Small intestine (tissue), 7 donors: ENCODE data around the gene KDSR. TPM values are rescaled to one million over a fixed set of nuclear protein-coding genes. Genes with fewer than 3 reads are reported as not detected.

Experiments
- DNase-seq, 2 donors: peaks; one replicate each; pipeline versions ENCODE4 v3.0.0 to v3.0.0-alpha.2; 2013
- FAIRE-seq: peaks from 2 replicates; lab custom pipeline; 2012; peaks lifted over from hg19 to GRCh38; lab: Jason Lieb, UNC
- H3K27ac ChIP-seq, 3 donors: one replicate each; pipeline ENCODE4 v1.5.1; 2013; ENCODE audit warnings: low read length in 2 of 3, mild to moderate bottlenecking in 2 of 3, control low read depth in 1 of 3, inconsistent platforms in 1 of 3, low read depth in 1 of 3, moderate library complexity in 1 of 3
- H3K27me3 ChIP-seq, 3 donors: one replicate each; pipeline ENCODE4 v1.6.1; 2013; ENCODE audit warnings: low read length in 3 of 3, inconsistent platforms in 1 of 3; ENCODE audit not compliant: control insufficient read depth in 3 of 3, insufficient read depth in 3 of 3
- H3K36me3 ChIP-seq, 3 donors: one replicate each; pipeline ENCODE4 v1.6.1; 2013; ENCODE audit warnings: low read length in 3 of 3, inconsistent platforms in 1 of 3, low read depth in 1 of 3, mild to moderate bottlenecking in 1 of 3, moderate library complexity in 1 of 3; ENCODE audit not compliant: control insufficient read depth in 3 of 3, insufficient read depth in 2 of 3
- H3K4me1 ChIP-seq, 3 donors: one replicate each; pipeline ENCODE4 v1.6.1; 2013; ENCODE audit warnings: low read length in 2 of 3, inconsistent platforms in 1 of 3, low read depth in 1 of 3, mild to moderate bottlenecking in 1 of 3, moderate library complexity in 1 of 3; ENCODE audit not compliant: control insufficient read depth in 3 of 3, insufficient read depth in 2 of 3
- H3K4me3 ChIP-seq, 3 donors: one replicate each; pipeline ENCODE4 v1.5.1; 2013; ENCODE audit warnings: low read length in 3 of 3, control low read depth in 1 of 3, inconsistent platforms in 1 of 3, low read depth in 1 of 3, mild to moderate bottlenecking in 1 of 3, moderate library complexity in 1 of 3
- H3K9me3 ChIP-seq, 2 donors: one replicate each; pipeline ENCODE4 v1.6.1; 2013; ENCODE audit warnings: low read depth in 1 of 2, low read length in 1 of 2; ENCODE audit not compliant: control insufficient read depth in 2 of 2, insufficient read depth in 1 of 2
- WGBS, 3 donors: extraction: QIAGEN DNeasy Blood & Tissue Kit; methylation state at CpG; one replicate each; pipeline ENCODE4 v1.1.7; 2013; 5-methylcytosine and 5-hydroxymethylcytosine counted together
- polyA plus RNA-seq, 4 donors: library from polyadenylated mRNA; stranded (reverse) in 3 of 4; unstranded in 1 of 4; fragments of 200-250 nt in 3 of 4; fragments of 120-200 nt in 1 of 4; gene quantifications; one replicate each; pipeline versions ENCODE4 v1.2.1 to v1.2.3, GENCODE V29; 2013
- donor health status: healthy with polysubstance abuse.
- donor health status: control.
- donor health status: control.
- donor health status: Bipolar disorder and iron deficiency.
- donor health status: healthy.

The KDSR gene
- polyA plus RNA-seq, 4 donors, result 5.8 to 40.6 (median 16.2) TPM

- 1 to 3% (median 2%) methylated on average over 54 to 66 of the region's 66 CpGs for WGBS, 3 donors
- H3K27me3 ChIP-seq, result no peaks in the 10 kb centered on the region
- no peaks in the 10 kb centered on the region for H3K36me3 ChIP-seq
- H3K27ac ChIP-seq, result peak overlapping the region in 2 of 3 donors; percentile 41 to 44
- H3K4me3 ChIP-seq, result peak overlapping the region; percentile 85 to 94 (median 91)
- H3K4me1 ChIP-seq, result peaks cover 0 to 18% (median 16%) of the 10 kb centered on the region in 3 donors
- no peaks in the 10 kb centered on the region for H3K9me3 ChIP-seq
- FAIRE-seq (no peak), DNase-seq (peak; percentile 75)
These were observed 48.8 kb downstream of the KDSR start for GRCh38 chr18:63317982-63318888.

DNA sequence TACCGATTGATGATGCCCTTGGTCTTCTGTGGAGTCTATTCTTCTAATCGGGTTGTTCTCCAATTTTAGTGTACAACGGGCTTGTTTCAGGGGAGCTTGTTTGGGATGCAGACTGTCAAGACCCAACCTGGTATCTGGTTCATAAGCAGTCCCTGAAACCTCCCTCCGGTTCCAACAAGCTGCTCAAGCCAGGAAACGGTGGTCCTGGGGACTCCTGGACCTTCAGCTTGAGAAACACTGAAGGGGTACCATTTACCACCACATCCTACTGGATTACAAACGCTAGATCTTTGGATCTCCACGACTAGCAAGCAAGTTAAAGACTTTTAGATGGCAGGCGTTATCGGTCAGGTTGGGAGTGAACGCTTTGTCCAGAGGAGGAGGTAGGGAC lies 49.5 kb downstream of the KDSR start:
- H3K4me3 ChIP-seq, result peak overlapping the region; percentile 85 to 94 (median 91)
- H3K9me3 ChIP-seq, result no peaks in the 10 kb centered on the region
- H3K27me3 ChIP-seq, result no peaks in the 10 kb centered on the region
- no peaks in the 10 kb centered on the region for H3K36me3 ChIP-seq
- WGBS, 3 donors, result 47 to 56% (median 50%) methylated on average over 10 of the region's 10 CpGs
- peaks cover 0 to 17% (median 13%) of the 10 kb centered on the region in 3 donors for H3K4me1 ChIP-seq
- H3K27ac ChIP-seq, result peak overlapping the region in 1 of 3 donors; percentile 41
- no peak for FAIRE-seq
- no peak for DNase-seq

GRCh38 chr18:63316612-63317555 lies 50.1 kb downstream of the KDSR start:
- Histone ChIP-seq H3K4me1 (peaks cover 0 to 14% (median 11%) of the 10 kb centered on the region in 3 donors), H3K27me3 (no peaks in the 10 kb centered on the region), H3K4me3 (peak overlapping the region in 2 of 3 donors; percentile 85 to 91), H3K27ac (no peak overlapping the region), H3K36me3 (no peaks in the 10 kb centered on the region), H3K9me3 (no peaks in the 10 kb centered on the region)
- 38 to 59% (median 49%) methylated on average over 4 of the region's 4 CpGs for WGBS, 3 donors
- FAIRE-seq (peak; percentile 55), DNase-seq (peak in 1 of 2 donors; percentile 19)

GRCh38 chr18:63315876-63316275 lies 51.1 kb downstream of the KDSR start:
- Histone ChIP-seq H3K27ac (no peak overlapping the region), H3K4me3 (no peak overlapping the region), H3K4me1 (peaks cover 0 to 11% (median 10%) of the 10 kb centered on the region in 3 donors), H3K27me3 (no peaks in the 10 kb centered on the region), H3K9me3 (no peaks in the 10 kb centered on the region), H3K36me3 (no peaks in the 10 kb centered on the region)
- DNase-seq (peak in 1 of 2 donors; percentile 23), FAIRE-seq (no peak)

GRCh38 chr18:63315131-63315662 lies 51.8 kb downstream of the KDSR start:
- no peak for FAIRE-seq
- Histone ChIP-seq H3K4me1 (peaks cover 0 to 11% (median 9%) of the 10 kb centered on the region in 3 donors), H3K27ac (no peak overlapping the region), H3K27me3 (no peaks in the 10 kb centered on the region), H3K4me3 (no peak overlapping the region), H3K36me3 (no peaks in the 10 kb centered on the region), H3K9me3 (no peaks in the 10 kb centered on the region)
- 45 to 56% (median 54%) methylated on average over 3 of the region's 3 CpGs for WGBS, 3 donors
- DNase-seq, result no peak

- Histone ChIP-seq H3K27me3 (no peaks in the 10 kb centered on the region), H3K4me3 (no peak overlapping the region), H3K9me3 (no peaks in the 10 kb centered on the region), H3K27ac (no peak overlapping the region), H3K36me3 (no peaks in the 10 kb centered on the region), H3K4me1 (peaks cover 0 to 11% (median 9%) of the 10 kb centered on the region in 3 donors)
- WGBS, 3 donors, result 54 to 66% (median 63%) methylated on average over 4 of the region's 4 CpGs
- DNase-seq (no peak), FAIRE-seq (no peak)
These were observed 52.8 kb downstream of the KDSR start for GRCh38 chr18:63314062-63314790.

DNA sequence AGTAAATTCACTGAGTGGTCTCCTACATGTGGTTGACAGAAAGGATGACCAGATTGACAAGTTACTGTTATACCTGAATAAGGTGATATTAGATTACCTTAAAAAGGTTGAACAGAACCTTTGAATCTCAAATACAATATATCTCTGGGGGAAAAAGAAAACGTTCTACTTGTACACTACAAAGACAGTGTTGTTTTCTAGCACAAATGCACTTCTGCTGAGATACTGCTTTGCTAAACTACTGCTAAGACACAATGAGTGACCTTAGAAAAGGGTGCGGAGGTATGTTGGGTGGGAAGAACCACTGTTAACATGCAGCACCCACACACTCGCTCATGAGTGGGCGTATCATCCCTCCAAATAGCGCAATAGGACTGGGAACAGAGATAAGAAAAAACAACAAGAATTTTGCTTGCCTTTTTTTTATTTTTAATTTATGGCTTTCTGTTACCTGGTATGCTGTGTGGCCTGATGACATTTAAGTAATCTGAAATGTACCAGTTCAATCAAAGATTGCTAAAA lies 53.5 kb downstream of the KDSR start:
- no peaks in the 10 kb centered on the region for H3K36me3 ChIP-seq
- H3K9me3 ChIP-seq, result no peaks in the 10 kb centered on the region
- FAIRE-seq, result no peak
- H3K27ac ChIP-seq, result no peak overlapping the region
- DNase-seq, result no peak
- no peak overlapping the region for H3K4me3 ChIP-seq
- 37 to 68% (median 53%) methylated on average over 5 of the region's 5 CpGs for WGBS, 3 donors
- peaks cover 0 to 11% (median 9%) of the 10 kb centered on the region in 3 donors for H3K4me1 ChIP-seq
- H3K27me3 ChIP-seq, result no peaks in the 10 kb centered on the region
